PC-9 (cell line): Measurements from ENCODE around the gene CAT. TPM values are rescaled to one million over a fixed set of nuclear protein-coding genes. Genes with fewer than 3 reads are reported as not detected.

Source experiments
- BruUV-seq: library from RNA; stranded (reverse); fragments of 400-500 nt; replicated peaks from 2 replicates; lab custom pipeline; 2021; lab: Mats Ljungman, UMichigan
- CTCF ChIA-PET: fragments of 300-600 bp; sonication (Branson Sonifier 250); formaldehyde crosslinking; loops from one replicate; lab custom pipeline; 2022; ENCODE audit warnings: antibody characterized with exemption; lab: Charles Lee
- POLR2A ChIA-PET: fragments of 300-600 bp; sonication (Branson Sonifier 250); formaldehyde crosslinking; loops from one replicate; lab custom pipeline; 2022; ENCODE audit warnings: antibody characterized with exemption; ENCODE audit not compliant: unreplicated experiment; lab: Charles Lee
- DNase-seq, 2 experiments: peaks; one replicate each; pipeline versions ENCODE4 v3.0.0 to v3.0.0-alpha.2; 2015 to 2022; ENCODE audit warnings: mixed read lengths in 1 of 2
- H2AFZ ChIP-seq: fragments of 200-600 bp; sonication (generic); 2 replicates; pipeline ENCODE4 v1.8.1; 2017; ENCODE audit warnings: antibody characterized with exemption
- H3F3A ChIP-seq: fragments of 200-600 bp; sonication (generic); 2 replicates; pipeline ENCODE4 v1.8.1; 2017; ENCODE audit warnings: antibody characterized with exemption, mild to moderate bottlenecking, low read depth; ENCODE audit not compliant: insufficient read depth
- H3K27ac ChIP-seq: fragments of 200-600 bp; sonication (generic); 2 replicates; pipeline ENCODE4 v1.6.1; 2016; ENCODE audit warnings: mixed run types
- H3K27me3 ChIP-seq: fragments of 200-600 bp; sonication (generic); 2 replicates; pipeline ENCODE4 v1.6.1; 2016; ENCODE audit warnings: low read depth, mixed run types; ENCODE audit not compliant: insufficient read depth
- H3K36me3 ChIP-seq: fragments of 200-600 bp; sonication (generic); 2 replicates; pipeline ENCODE4 v1.6.1; 2016; ENCODE audit warnings: low read depth, mixed run types
- H3K4me1 ChIP-seq: fragments of 200-600 bp; sonication (generic); replicated peaks from 2 replicates; pipeline ENCODE4 v1.6.1; 2016; ENCODE audit warnings: mixed run types; ENCODE audit not compliant: insufficient read depth
- H3K4me2 ChIP-seq: fragments of 200-600 bp; sonication (generic); 2 replicates; pipeline ENCODE4 v1.6.1; 2017; ENCODE audit warnings: mixed run types
- H3K4me3 ChIP-seq: fragments of 200-600 bp; sonication (generic); 2 replicates; pipeline ENCODE4 v1.6.1; 2016; ENCODE audit warnings: mixed run types
- H3K79me2 ChIP-seq: fragments of 200-600 bp; sonication (generic); 2 replicates; pipeline ENCODE4 v1.6.1; 2017; ENCODE audit warnings: low read depth, mixed run types
- H3K9me2 ChIP-seq: fragments of 200-600 bp; sonication (generic); 2 replicates; pipeline ENCODE4 v1.8.1; 2017; ENCODE audit warnings: mild to moderate bottlenecking; ENCODE audit not compliant: insufficient read depth
- H3K9me3 ChIP-seq: fragments of 200-600 bp; sonication (generic); 2 replicates; pipeline ENCODE4 v1.8.1; 2016; ENCODE audit warnings: low read depth; ENCODE audit not compliant: insufficient read depth
- H4K20me1 ChIP-seq: fragments of 200-600 bp; sonication (generic); 2 replicates; pipeline ENCODE4 v1.8.1; 2017; ENCODE audit not compliant: insufficient read depth
- CTCF ChIP-seq: fragments of 200-600 bp; sonication (generic); conservative IDR thresholded peaks from 2 replicates; pipeline ENCODE4 v1.6.1; 2017; ENCODE audit warnings: mixed run types, antibody characterized with exemption, mild to moderate bottlenecking, moderate library complexity
- EZH2 ChIP-seq: fragments of 200-600 bp; sonication (generic); IDR thresholded peaks from 2 replicates; pipeline ENCODE4 v1.8.0; 2017; ENCODE audit warnings: antibody characterized with exemption, low read depth
- intact Hi-C: fragments of 100-400 bp; cut with micrococcal nuclease; formaldehyde crosslinking; loops from one replicate; pipeline ENCODE4 v1.10.0; 2022; ENCODE audit not compliant: unreplicated experiment
- total RNA-seq: library from RNA; stranded (reverse); gene quantifications from 2 replicates; pipeline ENCODE4 v1.2.3, GENCODE V29; 2021

CAT gene
- total RNA-seq, 1 experiment from 2014 or later: 63.4 TPM

DNA sequence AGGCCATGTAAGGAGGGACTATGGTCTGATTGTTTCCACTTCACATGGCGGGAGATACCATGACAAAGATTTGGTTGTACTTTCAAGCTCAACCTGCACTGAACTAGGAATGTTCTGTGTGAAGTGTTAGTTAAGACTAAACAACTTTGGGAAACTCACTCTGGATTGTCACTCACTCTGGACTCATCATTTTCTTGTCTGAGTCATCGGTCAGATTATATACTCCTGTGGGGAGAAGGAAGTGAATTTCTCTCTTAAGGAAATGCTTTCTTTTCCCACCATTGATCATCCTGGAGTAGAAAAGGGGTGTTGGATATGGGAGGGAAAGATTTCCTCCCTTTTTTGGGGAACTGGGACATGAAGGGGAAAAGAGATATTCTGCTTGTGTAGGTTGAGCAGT is 26.9 kb upstream of the CAT start:
- no peaks in the 10 kb centered on the region for H3K9me2 ChIP-seq
- peaks cover 14% of the 10 kb centered on the region for H3K4me1 ChIP-seq

DNA sequence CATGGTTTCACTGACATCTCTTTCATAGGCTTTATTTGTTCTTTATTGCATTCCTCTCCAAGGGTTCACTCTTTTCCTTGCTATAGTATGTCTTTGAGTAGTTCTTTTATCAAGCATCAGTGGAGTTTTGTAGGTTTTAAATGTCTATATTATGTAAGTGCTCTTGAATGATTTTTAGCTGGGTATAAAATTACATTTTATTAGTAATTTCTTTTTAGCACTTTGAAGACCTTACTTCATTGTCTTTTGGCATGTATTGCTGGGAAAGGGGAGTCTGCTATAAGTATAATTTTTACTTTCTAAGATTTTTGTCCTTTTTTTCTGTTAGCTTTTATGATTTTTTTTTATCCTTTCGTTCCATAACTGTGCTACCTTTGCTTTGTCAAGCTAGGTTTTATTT is 25.5 kb upstream of the CAT start:
- Histone ChIP-seq H3F3A (no peaks in the 10 kb centered on the region), H3K36me3 (no peaks in the 10 kb centered on the region), H3K79me2 (no peaks in the 10 kb centered on the region), H3K27me3 (no peaks in the 10 kb centered on the region), H4K20me1 (no peaks in the 10 kb centered on the region), H3K4me2 (no peak overlapping the region), H3K9me2 (no peaks in the 10 kb centered on the region), H2AFZ (no peak overlapping the region), H3K27ac (no peak overlapping the region), H3K4me3 (no peak overlapping the region), H3K4me1 (peaks cover 4% of the 10 kb centered on the region), H3K9me3 (peaks cover 21% of the 10 kb centered on the region)
- BruUV-seq: no TSS peak
- intact Hi-C loops: no loop called here
- POLR2A ChIA-PET: no interaction called here
- TF ChIP-seq EZH2 (no peak), CTCF (no peak)
- CTCF ChIA-PET: interaction anchor here (0.5 kb wide), 1 partner anchor 11 kb away, joined by 14 read pairs; no protein-coding TSS in a partner anchor
- no peak for DNase-seq

More for the DNA sequence above, 26.9 kb upstream of the CAT start:
- intact Hi-C loops: no loop called here
- Histone ChIP-seq H3K4me2 (no peak overlapping the region), H3K9me3 (peaks cover 21% of the 10 kb centered on the region), H3K27ac (no peak overlapping the region), H3K79me2 (no peaks in the 10 kb centered on the region), H3K27me3 (no peaks in the 10 kb centered on the region), H4K20me1 (no peaks in the 10 kb centered on the region), H2AFZ (no peak overlapping the region), H3K36me3 (no peaks in the 10 kb centered on the region), H3K4me3 (no peak overlapping the region), H3F3A (no peaks in the 10 kb centered on the region)
- ChIA-PET POLR2A (no interaction called here), CTCF (no interaction called here)
- no peak for TF ChIP-seq EZH2
- DNase-seq: no peak
- no TSS peak for BruUV-seq

GRCh38 chr11:34415538-34415937 is 23.2 kb upstream of the CAT start:
- no peak overlapping the region for H2AFZ ChIP-seq
- H3K4me2 ChIP-seq: no peak overlapping the region
- no peaks in the 10 kb centered on the region for H3K36me3 ChIP-seq
- no peak for DNase-seq
- CTCF ChIA-PET: no interaction called here
- H3K27me3 ChIP-seq: no peaks in the 10 kb centered on the region
- peaks cover 21% of the 10 kb centered on the region for H3K9me3 ChIP-seq
- 0 out of 2 replicates have a peak, but pooled peaks cover 3% of the 10 kb centered on the region for H3F3A ChIP-seq
- intact Hi-C loops: no loop called here
- no TSS peak for BruUV-seq
- no peaks in the 10 kb centered on the region for H3K9me2 ChIP-seq
- POLR2A ChIA-PET: no interaction called here
- H4K20me1 ChIP-seq: no peaks in the 10 kb centered on the region
- H3K79me2 ChIP-seq: no peaks in the 10 kb centered on the region
- H3K4me3 ChIP-seq: no peak overlapping the region
- peaks cover 8% of the 10 kb centered on the region for H3K4me1 ChIP-seq
- no peak overlapping the region for H3K27ac ChIP-seq
- TF ChIP-seq CTCF (no peak), EZH2 (no peak)

DNA sequence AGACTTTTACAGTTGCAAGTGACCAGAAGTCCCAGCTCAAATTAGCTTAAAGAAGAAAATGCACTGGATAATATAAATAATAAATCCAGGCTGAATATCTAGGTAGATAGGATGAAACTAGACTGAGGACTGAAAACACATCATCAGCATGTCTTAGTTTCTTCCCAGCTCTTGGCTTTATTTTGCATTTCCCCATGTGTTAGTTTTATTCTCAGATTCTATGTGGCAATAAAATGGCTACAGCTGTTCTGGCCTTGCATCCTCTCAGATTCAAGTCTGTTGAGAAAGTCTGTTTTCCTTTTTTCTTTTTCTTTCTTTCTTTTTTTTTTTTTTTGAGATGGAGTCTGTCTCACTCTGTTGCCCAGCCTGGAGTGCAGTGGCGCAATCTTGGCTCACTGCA is 22.6 kb upstream of the CAT start:
- intact Hi-C loops: no loop called here
- 0 out of 2 replicates have a peak, but pooled peaks cover 3% of the 10 kb centered on the region for H3F3A ChIP-seq
- H3K27me3 ChIP-seq: no peaks in the 10 kb centered on the region
- no peaks in the 10 kb centered on the region for H3K9me2 ChIP-seq
- DNase-seq: no peak
- H3K4me2 ChIP-seq: no peak overlapping the region
- peaks cover 21% of the 10 kb centered on the region for H3K9me3 ChIP-seq
- ChIA-PET CTCF (no interaction called here), POLR2A (no interaction called here)
- H2AFZ ChIP-seq: no peak overlapping the region
- BruUV-seq: no TSS peak
- TF ChIP-seq CTCF (no peak), EZH2 (no peak)
- H3K27ac ChIP-seq: no peak overlapping the region
- peaks cover 8% of the 10 kb centered on the region for H3K4me1 ChIP-seq
- no peaks in the 10 kb centered on the region for H3K36me3 ChIP-seq
- H3K79me2 ChIP-seq: no peaks in the 10 kb centered on the region
- H3K4me3 ChIP-seq: no peak overlapping the region
- H4K20me1 ChIP-seq: no peaks in the 10 kb centered on the region
